HG03575 (cell line): ENCODE measurements around the gene NR2E3.
"Not testable (repeated sequence)": the region's sequence is repeated elsewhere in the genome, so short reads cannot be mapped to it uniquely, and the experiment has no call there.

ENCODE experiments used
- ATAC-seq: cut with Tn5 transposase; IDR thresholded peaks from one replicate; pipeline ENCODE4 v1.9.1; 2021; ENCODE audit not compliant: unreplicated experiment, insufficient number of reproducible peaks, low FRiP score; ENCODE audit errors: extremely low read depth

Gene NR2E3

GRCh38 chr15:71811036-71811736 is 832 bp downstream of the NR2E3 start:
- no peak for ATAC-seq

GRCh38 chr15:71811752-71812735 is 1.7 kb downstream of the NR2E3 start:
- no peak for ATAC-seq

GRCh38 chr15:71812966-71813722 is 2.8 kb downstream of the NR2E3 start:
- ATAC-seq: no peak

- ATAC-seq: no peak
These were observed 3.5 kb downstream of the NR2E3 start for GRCh38 chr15:71813723-71814470.

GRCh38 chr15:71815301-71815700 is 4.9 kb downstream of the NR2E3 start:
- no peak for ATAC-seq

GRCh38 chr15:71817351-71817750 is 7.0 kb downstream of the NR2E3 start:
- ATAC-seq: no peak

GRCh38 chr15:71820127-71820526 is 9.8 kb downstream of the NR2E3 start:
- ATAC-seq: no peak

- no peak for ATAC-seq
These were observed 11.3 kb downstream of the NR2E3 start for GRCh38 chr15:71821547-71822129.

GRCh38 chr15:71822890-71823630 is 12.7 kb downstream of the NR2E3 start:
- no peak for ATAC-seq

- ATAC-seq: no peak
These were observed 13.4 kb downstream of the NR2E3 start for GRCh38 chr15:71823801-71824200.

- no peak for ATAC-seq
These were observed 14.8 kb downstream of the NR2E3 start for GRCh38 chr15:71825021-71825730.

- ATAC-seq: no peak
These were observed 15.8 kb downstream of the NR2E3 start for GRCh38 chr15:71826196-71826595.

- ATAC-seq: no peak
These were observed 20.6 kb downstream of the NR2E3 start for GRCh38 chr15:71830981-71831380.

GRCh38 chr15:71841563-71841962 is 31.2 kb downstream of the NR2E3 start:
- no peak for ATAC-seq

- no peak for ATAC-seq
These were observed 34.6 kb downstream of the NR2E3 start for GRCh38 chr15:71844916-71845315.

GRCh38 chr15:71853543-71853942 is 43.2 kb downstream of the NR2E3 start:
- no peak for ATAC-seq

- ATAC-seq: not testable (repeated sequence)
These were observed 47.9 kb downstream of the NR2E3 start for GRCh38 chr15:71858232-71858631.
